Thyroid gland (tissue), 4 donors: Measurements from ENCODE around the gene CPNE8. TPM values are rescaled to one million over a fixed set of nuclear protein-coding genes. Genes with fewer than 3 reads are reported as not detected.

Experiments
- DNase-seq, 2 donors: peaks; one replicate each; pipeline ENCODE4 v3.0.0-alpha.2; 2019
- H3K27ac ChIP-seq, 3 donors: fragments of 200-600 bp; sonication (generic); 1 replicate in 2 of 3; 2 replicates in 1 of 3; pipeline ENCODE4 v1.5.1; 2016 to 2019; ENCODE audit warnings: mild to moderate bottlenecking in 1 of 3, moderate library complexity in 1 of 3
- H3K27me3 ChIP-seq: fragments of 200-600 bp; sonication (generic); one replicate; pipeline ENCODE4 v1.5.1; 2019
- H3K36me3 ChIP-seq, 2 donors: fragments of 200-600 bp; sonication (generic); one replicate each; pipeline ENCODE4 v1.5.1; 2016 to 2019
- H3K4me1 ChIP-seq, 2 donors: fragments of 200-600 bp; sonication (generic); one replicate each; pipeline ENCODE4 v1.5.1; 2017 to 2019
- H3K4me3 ChIP-seq, 3 donors: fragments of 200-600 bp; sonication (generic); replicated peaks in 1 of 3; 1 replicate in 2 of 3; 2 replicates in 1 of 3; pipeline ENCODE4 v1.5.1; 2016; ENCODE audit warnings: mild to moderate bottlenecking in 1 of 3
- H3K9me3 ChIP-seq: fragments of 200-600 bp; sonication (generic); one replicate; pipeline ENCODE4 v1.5.1; 2017
- POLR2A ChIP-seq, 2 donors: fragments of 450-650 bp; IDR thresholded peaks; one replicate each; pipeline ENCODE4 v1.6.1; 2017; ENCODE audit warnings: antibody characterized with exemption in 2 of 2, mild to moderate bottlenecking in 2 of 2, moderate library complexity in 1 of 2
- WGBS, 2 donors: methylation state at CpG; one replicate each; pipeline ENCODE4 v1.1.5; 2017; 5-methylcytosine and 5-hydroxymethylcytosine counted together
- intact Hi-C: fragments of 100-400 bp; cut with DNase I; formaldehyde crosslinking; loops from one replicate; pipeline ENCODE4 v1.15.1; 2023
- total RNA-seq, 4 donors: library from RNA; depleted of rRNA; stranded (reverse); fragments of >200 nt; gene quantifications; one replicate each; pipeline ENCODE4 v1.2.3, GENCODE V29; 2016
- TF ChIP-seq, protein P1 (sequence below), 6 experiments: fragments of 200-600 bp in 3 of 6; fragments of 450-650 bp in 3 of 6; sonication (generic) in 3 of 6; IDR thresholded peaks; one replicate each; pipeline ENCODE4 v1.5.1; 2016 to 2019; ENCODE audit warnings: antibody characterized with exemption in 6 of 6, mild to moderate bottlenecking in 2 of 6, inconsistent platforms in 1 of 6, moderate library complexity in 1 of 6

Gene CPNE8
- total RNA-seq, 4 donors from 2014 or later = 19.1 to 32.0 (median 26.0) TPM

DNA sequence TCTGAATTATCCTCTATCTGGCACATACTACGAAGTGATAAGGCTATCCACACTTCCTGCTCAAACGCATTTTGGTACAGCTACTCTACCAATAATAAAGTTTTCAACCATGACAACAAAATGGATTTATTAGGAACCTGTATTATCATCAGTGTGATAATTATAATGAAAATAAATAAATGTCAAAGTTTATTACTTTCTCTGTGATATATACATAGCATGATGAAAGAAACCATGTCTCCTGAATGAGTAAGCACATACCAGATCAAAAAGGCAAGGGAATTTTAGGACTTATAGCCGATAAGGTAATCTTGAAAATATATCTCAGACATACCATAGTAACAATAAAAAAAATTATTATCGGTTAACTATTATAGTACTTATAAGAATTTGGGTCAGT, 61.1 kb downstream of the CPNE8 start:
- Histone ChIP-seq H3K4me3 (no peak overlapping the region), H3K36me3 (no peaks in the 10 kb centered on the region), H3K9me3 (no peaks in the 10 kb centered on the region), H3K27ac (no peak overlapping the region), H3K27me3 (no peaks in the 10 kb centered on the region), H3K4me1 (no peaks in the 10 kb centered on the region)
- 89 to 93% methylated on average over 4 of the region's 4 CpGs for WGBS, 2 donors
- no peak for TF ChIP-seq POLR2A (IDR thresholded peaks at IDR 0.05)
- TF ChIP-seq, protein P1, sequence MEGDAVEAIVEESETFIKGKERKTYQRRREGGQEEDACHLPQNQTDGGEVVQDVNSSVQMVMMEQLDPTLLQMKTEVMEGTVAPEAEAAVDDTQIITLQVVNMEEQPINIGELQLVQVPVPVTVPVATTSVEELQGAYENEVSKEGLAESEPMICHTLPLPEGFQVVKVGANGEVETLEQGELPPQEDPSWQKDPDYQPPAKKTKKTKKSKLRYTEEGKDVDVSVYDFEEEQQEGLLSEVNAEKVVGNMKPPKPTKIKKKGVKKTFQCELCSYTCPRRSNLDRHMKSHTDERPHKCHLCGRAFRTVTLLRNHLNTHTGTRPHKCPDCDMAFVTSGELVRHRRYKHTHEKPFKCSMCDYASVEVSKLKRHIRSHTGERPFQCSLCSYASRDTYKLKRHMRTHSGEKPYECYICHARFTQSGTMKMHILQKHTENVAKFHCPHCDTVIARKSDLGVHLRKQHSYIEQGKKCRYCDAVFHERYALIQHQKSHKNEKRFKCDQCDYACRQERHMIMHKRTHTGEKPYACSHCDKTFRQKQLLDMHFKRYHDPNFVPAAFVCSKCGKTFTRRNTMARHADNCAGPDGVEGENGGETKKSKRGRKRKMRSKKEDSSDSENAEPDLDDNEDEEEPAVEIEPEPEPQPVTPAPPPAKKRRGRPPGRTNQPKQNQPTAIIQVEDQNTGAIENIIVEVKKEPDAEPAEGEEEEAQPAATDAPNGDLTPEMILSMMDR (IDR thresholded peaks at IDR 0.05) = no peak
- intact Hi-C loops = no loop called here
- DNase-seq = no peak

DNA sequence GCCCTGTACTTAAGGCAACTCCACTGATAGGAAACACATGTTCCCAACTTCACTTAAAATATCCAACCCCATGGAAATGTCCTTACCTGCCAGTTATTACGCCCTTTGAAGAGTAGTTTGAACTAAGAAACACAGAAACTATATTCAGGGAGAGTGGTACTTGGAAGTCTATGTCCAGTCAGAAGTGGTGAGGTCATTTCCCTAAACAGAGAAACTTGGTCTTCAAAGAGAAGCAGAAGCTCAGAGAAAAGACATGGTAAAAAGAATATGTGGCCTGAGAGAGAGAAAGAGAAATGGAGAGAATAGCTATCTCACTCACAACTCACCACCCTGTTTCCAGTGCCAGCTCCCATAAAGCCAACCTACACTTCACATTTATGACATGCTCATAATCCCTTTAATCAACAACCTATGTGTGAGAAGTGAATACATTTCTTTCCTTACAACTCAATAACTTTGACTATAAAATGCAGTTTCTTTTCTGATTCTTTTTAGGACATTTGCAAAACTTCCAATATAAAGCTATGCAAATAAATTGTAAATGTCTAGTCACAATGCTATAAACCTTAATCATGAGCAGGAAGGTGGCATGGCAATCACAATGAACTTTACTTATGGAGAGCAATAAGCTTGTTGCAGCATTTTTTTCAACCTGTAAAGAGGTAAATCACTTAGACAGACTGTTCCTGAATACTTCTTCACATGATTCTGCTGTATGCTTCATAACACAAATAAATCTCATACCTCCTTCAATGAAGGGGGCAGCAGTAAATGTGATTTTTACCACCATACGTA, 67.1 kb downstream of the CPNE8 start:
- Histone ChIP-seq H3K9me3 (no peaks in the 10 kb centered on the region), H3K27ac (no peak overlapping the region), H3K4me3 (no peak overlapping the region), H3K27me3 (no peaks in the 10 kb centered on the region), H3K4me1 (no peaks in the 10 kb centered on the region), H3K36me3 (no peaks in the 10 kb centered on the region)
- no peak for DNase-seq
- intact Hi-C loops = no loop called here
- TF ChIP-seq, protein P1 (IDR thresholded peaks at IDR 0.05) = no peak
- TF ChIP-seq POLR2A (IDR thresholded peaks at IDR 0.05) = no peak
- WGBS, 2 donors = 94 to 95% methylated on average over 2 of the region's 2 CpGs

DNA sequence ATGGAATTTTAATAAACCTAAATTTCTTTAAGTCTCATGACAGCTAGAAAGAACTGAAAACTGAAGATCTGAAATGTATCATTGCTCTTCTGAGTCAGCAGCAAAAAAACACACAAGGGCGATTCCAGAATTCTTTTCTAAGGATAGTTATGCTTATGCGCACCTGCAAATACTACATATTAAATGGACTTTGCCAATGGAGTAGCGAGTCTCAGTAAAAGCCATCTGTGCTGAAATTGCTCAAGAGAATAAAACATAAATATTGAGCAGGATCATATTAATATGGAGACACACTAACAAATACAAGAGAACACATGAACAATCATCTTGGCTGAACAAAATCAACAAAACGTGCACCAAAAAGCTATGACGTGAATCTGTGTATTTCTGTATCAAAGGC, 73.7 kb downstream of the CPNE8 start:
- 87 to 93% methylated on average over 5 of the region's 5 CpGs for WGBS, 2 donors
- TF ChIP-seq, protein P1 (IDR thresholded peaks at IDR 0.05) = no peak
- TF ChIP-seq POLR2A (IDR thresholded peaks at IDR 0.05) = no peak
- H3K27ac ChIP-seq = no peak overlapping the region
- no peaks in the 10 kb centered on the region for H3K27me3 ChIP-seq
- no peak for DNase-seq
- intact Hi-C loops = no loop called here
- no peak overlapping the region for H3K4me3 ChIP-seq
- no peaks in the 10 kb centered on the region for H3K36me3 ChIP-seq
- peaks cover 8 to 10% of the 10 kb centered on the region in 2 donors for H3K4me1 ChIP-seq
- no peaks in the 10 kb centered on the region for H3K9me3 ChIP-seq

DNA sequence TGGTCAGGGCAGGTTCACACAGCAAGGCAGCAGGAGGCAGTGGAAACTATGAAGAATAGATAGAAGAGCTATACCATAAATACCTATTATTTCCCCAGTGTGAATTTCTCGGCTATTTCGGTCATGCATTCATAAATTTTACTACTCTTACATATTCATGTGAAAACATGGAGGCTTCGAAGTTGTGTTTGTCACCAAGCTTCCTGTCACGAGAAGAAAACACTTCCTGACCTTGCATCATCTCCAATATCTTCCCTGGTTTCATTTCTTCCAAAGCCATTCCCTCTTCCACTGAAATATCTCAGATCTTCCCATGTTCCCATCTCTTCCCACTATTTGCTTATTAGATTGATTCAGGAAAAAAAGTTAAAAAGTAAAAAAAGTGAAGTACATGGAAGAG, 80.4 kb downstream of the CPNE8 start:
- WGBS, 2 donors = 86 to 88% methylated on average over 4 of the region's 4 CpGs
- Histone ChIP-seq H3K9me3 (no peaks in the 10 kb centered on the region), H3K36me3 (no peaks in the 10 kb centered on the region), H3K4me3 (no peak overlapping the region), H3K4me1 (peaks cover 8 to 9% of the 10 kb centered on the region in 2 donors), H3K27ac (no peak overlapping the region), H3K27me3 (no peaks in the 10 kb centered on the region)
- TF ChIP-seq POLR2A (IDR thresholded peaks at IDR 0.05) = no peak
- TF ChIP-seq, protein P1 (IDR thresholded peaks at IDR 0.05) = no peak
- no peak for DNase-seq
- intact Hi-C loops = no loop called here

DNA sequence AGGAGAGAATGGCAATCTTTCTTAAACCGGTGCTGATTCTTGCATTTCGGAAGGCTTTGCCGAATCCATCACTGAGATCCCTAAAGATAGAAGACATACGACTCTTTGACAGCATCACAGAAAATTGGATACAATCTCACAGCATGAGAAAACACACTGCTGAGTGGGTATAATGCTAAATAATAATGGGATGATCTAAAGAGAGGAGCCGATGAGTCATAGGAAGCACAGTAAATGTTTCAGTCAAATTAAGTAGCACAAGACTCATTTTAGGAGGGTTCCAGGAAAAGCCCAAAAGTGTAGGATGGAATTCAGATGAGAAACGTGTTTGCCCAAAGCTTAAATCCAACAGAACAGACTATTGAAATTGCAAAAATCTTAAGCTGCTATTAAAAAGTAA, 81.7 kb downstream of the CPNE8 start:
- no peaks in the 10 kb centered on the region for H3K27me3 ChIP-seq
- no peaks in the 10 kb centered on the region for H3K36me3 ChIP-seq
- TF ChIP-seq, protein P1 (IDR thresholded peaks at IDR 0.05) = no peak
- no peak for TF ChIP-seq POLR2A (IDR thresholded peaks at IDR 0.05)
- DNase-seq = no peak
- H3K4me1 ChIP-seq = no peaks in the 10 kb centered on the region
- H3K27ac ChIP-seq = no peak overlapping the region
- H3K4me3 ChIP-seq = no peak overlapping the region
- no peaks in the 10 kb centered on the region for H3K9me3 ChIP-seq
- 83 to 93% methylated on average over 6 of the region's 6 CpGs for WGBS, 2 donors
- intact Hi-C loops = no loop called here
